ENCODE data around the gene PUS10.
"Not testable (repeated sequence)": the region's sequence is repeated elsewhere in the genome, so short reads cannot be mapped to it uniquely, and the experiment has no call there.

Gene PUS10

GRCh38 chr2:61018318-61018755, 282 bp upstream of the PUS10 start:
- Mint-ChIP-seq H3K9me3 (no peaks in the 10 kb centered on the region), H3K4me1 (peaks cover 62% of the 10 kb centered on the region), H3K4me3 (peak overlapping the region; percentile 99), H3K36me3 (peaks cover 3% of the 10 kb centered on the region), H3K27me3 (no peaks in the 10 kb centered on the region), H3K27ac (peak overlapping the region; percentile 99)

- peak overlapping the region; percentile 99 for H3K4me3 Mint-ChIP-seq
- peak overlapping the region; percentile 99 for H3K27ac Mint-ChIP-seq
- H3K36me3 Mint-ChIP-seq: peaks cover 3% of the 10 kb centered on the region
- peaks cover 61% of the 10 kb centered on the region for H3K4me1 Mint-ChIP-seq
- H3K27me3 Mint-ChIP-seq: no peaks in the 10 kb centered on the region
- H3K9me3 Mint-ChIP-seq: no peaks in the 10 kb centered on the region
Measured at GRCh38 chr2:61017003-61017555, 976 bp downstream of the PUS10 start.

- Mint-ChIP-seq H3K4me1 (peaks cover 56% of the 10 kb centered on the region), H3K27me3 (no peaks in the 10 kb centered on the region), H3K27ac (peak overlapping the region; percentile 99), H3K4me3 (peak overlapping the region; percentile 99), H3K36me3 (no peaks in the 10 kb centered on the region), H3K9me3 (no peaks in the 10 kb centered on the region)
Measured at GRCh38 chr2:61016392-61017002, 1.6 kb downstream of the PUS10 start.

GRCh38 chr2:61015976-61016375, 2.1 kb downstream of the PUS10 start:
- Mint-ChIP-seq H3K27me3 (no peaks in the 10 kb centered on the region), H3K36me3 (no peaks in the 10 kb centered on the region), H3K9me3 (no peaks in the 10 kb centered on the region), H3K4me3 (peak overlapping the region; percentile 99), H3K27ac (no peak overlapping the region), H3K4me1 (peaks cover 54% of the 10 kb centered on the region)

- Mint-ChIP-seq H3K4me3 (no peak overlapping the region), H3K36me3 (no peaks in the 10 kb centered on the region), H3K27ac (peak overlapping the region; percentile 35), H3K4me1 (peaks cover 45% of the 10 kb centered on the region), H3K9me3 (no peaks in the 10 kb centered on the region), H3K27me3 (no peaks in the 10 kb centered on the region)
Measured at GRCh38 chr2:61014763-61015162, 3.3 kb downstream of the PUS10 start.

GRCh38 chr2:61013382-61013781, 4.7 kb downstream of the PUS10 start:
- H3K27ac Mint-ChIP-seq: no peak overlapping the region
- no peaks in the 10 kb centered on the region for H3K9me3 Mint-ChIP-seq
- H3K36me3 Mint-ChIP-seq: no peaks in the 10 kb centered on the region

GRCh38 chr2:61012303-61012702, 5.8 kb downstream of the PUS10 start:
- H3K9me3 Mint-ChIP-seq, H3K4me3 Mint-ChIP-seq, H3K36me3 Mint-ChIP-seq, H3K27me3 Mint-ChIP-seq, H3K27ac Mint-ChIP-seq: not testable (repeated sequence)
- peaks cover 28% of the 10 kb centered on the region for H3K4me1 Mint-ChIP-seq

More at GRCh38 chr2:61013382-61013781, 4.7 kb downstream of the PUS10 start:
- H3K4me1 Mint-ChIP-seq: peaks cover 31% of the 10 kb centered on the region
- no peak overlapping the region for H3K4me3 Mint-ChIP-seq
- no peaks in the 10 kb centered on the region for H3K27me3 Mint-ChIP-seq

- H3K27me3 Mint-ChIP-seq: no peaks in the 10 kb centered on the region
- H3K27ac Mint-ChIP-seq: no peak overlapping the region
- no peaks in the 10 kb centered on the region for H3K36me3 Mint-ChIP-seq
- H3K9me3 Mint-ChIP-seq: no peaks in the 10 kb centered on the region
- no peak overlapping the region for H3K4me3 Mint-ChIP-seq
- H3K4me1 Mint-ChIP-seq: peaks cover 24% of the 10 kb centered on the region
Measured at GRCh38 chr2:61011678-61012077, 6.4 kb downstream of the PUS10 start.

- H3K4me1 Mint-ChIP-seq: peaks cover 4% of the 10 kb centered on the region
- no peak overlapping the region for H3K4me3 Mint-ChIP-seq
- H3K36me3 Mint-ChIP-seq: no peaks in the 10 kb centered on the region
- H3K27me3 Mint-ChIP-seq: no peaks in the 10 kb centered on the region
- no peak overlapping the region for H3K27ac Mint-ChIP-seq
- H3K9me3 Mint-ChIP-seq: no peaks in the 10 kb centered on the region
Measured at GRCh38 chr2:61009355-61009754, 8.7 kb downstream of the PUS10 start.

GRCh38 chr2:61006486-61007105, 11.5 kb downstream of the PUS10 start:
- no peak overlapping the region for H3K4me3 Mint-ChIP-seq
- no peaks in the 10 kb centered on the region for H3K9me3 Mint-ChIP-seq
- no peaks in the 10 kb centered on the region for H3K36me3 Mint-ChIP-seq
- no peaks in the 10 kb centered on the region for H3K27me3 Mint-ChIP-seq
- no peak overlapping the region for H3K27ac Mint-ChIP-seq
- H3K4me1 Mint-ChIP-seq: no peaks in the 10 kb centered on the region

- H3K9me3 Mint-ChIP-seq: no peaks in the 10 kb centered on the region
- no peaks in the 10 kb centered on the region for H3K4me1 Mint-ChIP-seq
- no peak overlapping the region for H3K4me3 Mint-ChIP-seq
Measured at GRCh38 chr2:61005736-61006135, 12.3 kb downstream of the PUS10 start.

GRCh38 chr2:60998628-60999545, 19.2 kb downstream of the PUS10 start:
- no peak overlapping the region for H3K4me3 Mint-ChIP-seq
- no peaks in the 10 kb centered on the region for H3K27me3 Mint-ChIP-seq
- H3K27ac Mint-ChIP-seq: no peak overlapping the region
- no peaks in the 10 kb centered on the region for H3K36me3 Mint-ChIP-seq
- no peaks in the 10 kb centered on the region for H3K9me3 Mint-ChIP-seq
- no peaks in the 10 kb centered on the region for H3K4me1 Mint-ChIP-seq

More at GRCh38 chr2:61005736-61006135, 12.3 kb downstream of the PUS10 start:
- Mint-ChIP-seq H3K27me3 (no peaks in the 10 kb centered on the region), H3K27ac (no peak overlapping the region), H3K36me3 (no peaks in the 10 kb centered on the region)

- Mint-ChIP-seq H3K4me1 (peaks cover 10% of the 10 kb centered on the region), H3K4me3 (no peak overlapping the region), H3K27ac (no peak overlapping the region)
Measured at GRCh38 chr2:60994131-60994530, 23.9 kb downstream of the PUS10 start.

GRCh38 chr2:60992985-60993392, 25.1 kb downstream of the PUS10 start:
- Mint-ChIP-seq H3K27ac (no peak overlapping the region), H3K36me3 (peaks cover 11% of the 10 kb centered on the region), H3K4me3 (no peak overlapping the region), H3K27me3 (no peaks in the 10 kb centered on the region), H3K9me3 (peaks cover 3% of the 10 kb centered on the region), H3K4me1 (peaks cover 10% of the 10 kb centered on the region)

More at GRCh38 chr2:60994131-60994530, 23.9 kb downstream of the PUS10 start:
- no peaks in the 10 kb centered on the region for H3K27me3 Mint-ChIP-seq
- peaks cover 11% of the 10 kb centered on the region for H3K36me3 Mint-ChIP-seq
- H3K9me3 Mint-ChIP-seq: peaks cover 3% of the 10 kb centered on the region

GRCh38 chr2:60991644-60992043, 26.4 kb downstream of the PUS10 start:
- H3K27me3 Mint-ChIP-seq: no peaks in the 10 kb centered on the region
- H3K36me3 Mint-ChIP-seq: peaks cover 13% of the 10 kb centered on the region
- H3K4me3 Mint-ChIP-seq: no peak overlapping the region
- H3K27ac Mint-ChIP-seq: no peak overlapping the region
- H3K9me3 Mint-ChIP-seq: peaks cover 3% of the 10 kb centered on the region
- peaks cover 10% of the 10 kb centered on the region for H3K4me1 Mint-ChIP-seq
